Body of pancreas (tissue), 4 donors: ENCODE measurements around the gene TIGD2. TPM values are rescaled to one million over a fixed set of nuclear protein-coding genes. Genes with fewer than 3 reads are reported as not detected.

ENCODE experiments used
- ATAC-seq: fragments of 150-250 bp; one replicate; pipeline ENCODE4 v1.9.1; 2016
- DNase-seq, 4 donors: peaks; one replicate each; pipeline ENCODE4 v3.0.0-alpha.2; 2019
- H3K27ac ChIP-seq, 4 donors: fragments of 200-600 bp; sonication (generic); 1 replicate in 3 of 4; 2 replicates in 1 of 4; pipeline versions ENCODE4 v1.5.1 to v1.6.1; 2016 to 2019; ENCODE audit warnings: mild to moderate bottlenecking in 1 of 4, mixed read lengths in 1 of 4, moderate library complexity in 1 of 4
- H3K27me3 ChIP-seq, 2 donors: fragments of 200-600 bp; sonication (generic); one replicate each; pipeline ENCODE4 v1.6.0; 2016; ENCODE audit warnings: mild to moderate bottlenecking in 1 of 2
- H3K36me3 ChIP-seq, 2 donors: fragments of 200-600 bp; sonication (generic); replicated peaks in 1 of 2; 2 replicates each; pipeline ENCODE4 v1.5.1; 2016; ENCODE audit warnings: low read depth in 2 of 2; ENCODE audit not compliant: insufficient read depth in 1 of 2
- H3K4me1 ChIP-seq: fragments of 200-600 bp; sonication (generic); one replicate; pipeline ENCODE4 v1.6.0; 2016
- H3K4me3 ChIP-seq, 2 donors: fragments of 200-600 bp; sonication (generic); 1 replicate in 1 of 2; 2 replicates in 1 of 2; pipeline ENCODE4 v1.5.1; 2016 to 2019
- H3K9me3 ChIP-seq, 3 donors: fragments of 200-600 bp; sonication (generic); 1 replicate in 2 of 3; 2 replicates in 1 of 3; pipeline ENCODE4 v1.5.1; 2016
- POLR2A ChIP-seq, 3 donors: fragments of 450-650 bp; IDR thresholded peaks; one replicate each; pipeline ENCODE4 v1.6.1; 2016; ENCODE audit warnings: antibody characterized with exemption in 3 of 3, mild to moderate bottlenecking in 2 of 3
- WGBS, 2 donors: methylation state at CpG; one replicate each; pipeline ENCODE4 v1.1.5; 2017; 5-methylcytosine and 5-hydroxymethylcytosine counted together
- intact Hi-C: fragments of 100-400 bp; cut with DNase I; formaldehyde crosslinking; loops from one replicate; pipeline ENCODE4 v1.15.1; 2023
- total RNA-seq, 2 donors: library from RNA; depleted of rRNA; stranded (reverse); fragments of >200 nt; gene quantifications; one replicate each; pipeline ENCODE4 v1.1.0, GENCODE V29; 2016
- TF ChIP-seq, protein P1 (sequence below), 7 experiments: fragments of 450-650 bp in 4 of 7; fragments of 200-600 bp in 3 of 7; sonication (generic) in 3 of 7; IDR thresholded peaks; one replicate each; pipeline ENCODE4 v1.5.1; 2016 to 2019; ENCODE audit warnings: antibody characterized with exemption in 7 of 7

The TIGD2 gene
- total RNA-seq, result 1 to 10 TPM in 1 of 2 donors, under 1 TPM in 1; 0.99 to 3.6 TPM

DNA sequence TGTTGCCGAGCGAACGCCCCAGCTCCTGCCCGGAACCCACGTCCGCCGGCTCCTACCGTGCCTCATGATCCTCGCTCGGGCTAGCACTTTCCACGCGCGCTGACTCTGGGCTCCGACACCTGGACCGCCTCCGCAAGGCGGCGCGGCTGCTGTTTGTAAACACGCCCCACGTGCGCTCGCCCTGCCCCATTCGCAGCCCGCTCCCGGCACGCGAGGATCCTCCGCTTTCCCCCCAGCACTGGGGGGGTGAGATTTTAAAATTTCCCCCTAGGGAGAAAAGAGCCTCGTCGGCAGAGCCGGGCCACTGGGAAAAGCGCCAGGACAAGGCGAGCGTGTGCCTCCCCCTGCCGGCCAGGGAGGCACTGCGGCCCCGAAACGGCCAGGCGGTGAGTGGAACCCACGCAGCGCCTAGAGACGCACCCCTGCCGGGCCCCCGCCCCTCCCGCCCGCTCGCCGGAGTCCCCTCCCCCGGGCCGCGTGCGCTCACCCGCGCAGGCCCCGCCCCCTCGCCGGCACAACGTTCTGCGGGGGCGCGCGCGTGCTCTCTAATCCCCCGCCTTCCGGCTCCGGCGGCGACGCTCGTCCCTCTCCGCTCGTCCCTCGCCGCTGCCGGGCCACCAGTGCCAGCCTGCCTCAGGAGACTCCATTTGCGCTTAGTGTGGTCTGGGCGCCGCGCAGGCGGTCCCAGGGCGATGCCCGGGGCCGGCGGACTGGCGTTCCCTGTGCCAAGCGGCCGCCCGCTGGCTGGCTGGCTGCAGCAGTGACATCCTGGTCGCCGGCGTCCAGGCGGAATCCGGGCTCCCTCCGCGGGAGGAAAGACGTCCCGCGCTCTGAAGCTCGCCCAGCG, at the start of gene TIGD2:
Gene TIGD2 (plus strand): TSS at position 548 of the 847 bp plus-strand sequence. CDS start 1,442 bp downstream, outside the sequence.
- Histone ChIP-seq H3K27ac (peak within 1 kb of the TSS; percentile 87 to 96 (median 92)), H3K27me3 (no peaks in the 10 kb centered on the region), H3K36me3 (no peaks in the 10 kb centered on the region), H3K9me3 (no peaks in the 10 kb centered on the region), H3K4me1 (peaks cover 17% of the 10 kb centered on the region), H3K4me3 (peak within 1 kb of the TSS; percentile 54 to 76)
- DNase-seq, result peak; percentile 92 to 94 (median 93)
- intact Hi-C loops, result no loop called here
- TF ChIP-seq, protein P1, sequence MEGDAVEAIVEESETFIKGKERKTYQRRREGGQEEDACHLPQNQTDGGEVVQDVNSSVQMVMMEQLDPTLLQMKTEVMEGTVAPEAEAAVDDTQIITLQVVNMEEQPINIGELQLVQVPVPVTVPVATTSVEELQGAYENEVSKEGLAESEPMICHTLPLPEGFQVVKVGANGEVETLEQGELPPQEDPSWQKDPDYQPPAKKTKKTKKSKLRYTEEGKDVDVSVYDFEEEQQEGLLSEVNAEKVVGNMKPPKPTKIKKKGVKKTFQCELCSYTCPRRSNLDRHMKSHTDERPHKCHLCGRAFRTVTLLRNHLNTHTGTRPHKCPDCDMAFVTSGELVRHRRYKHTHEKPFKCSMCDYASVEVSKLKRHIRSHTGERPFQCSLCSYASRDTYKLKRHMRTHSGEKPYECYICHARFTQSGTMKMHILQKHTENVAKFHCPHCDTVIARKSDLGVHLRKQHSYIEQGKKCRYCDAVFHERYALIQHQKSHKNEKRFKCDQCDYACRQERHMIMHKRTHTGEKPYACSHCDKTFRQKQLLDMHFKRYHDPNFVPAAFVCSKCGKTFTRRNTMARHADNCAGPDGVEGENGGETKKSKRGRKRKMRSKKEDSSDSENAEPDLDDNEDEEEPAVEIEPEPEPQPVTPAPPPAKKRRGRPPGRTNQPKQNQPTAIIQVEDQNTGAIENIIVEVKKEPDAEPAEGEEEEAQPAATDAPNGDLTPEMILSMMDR (IDR thresholded peaks at IDR 0.05), result peak; percentile 79 to 96 (median 91)
- peak; percentile 87 to 89 (median 88) for TF ChIP-seq POLR2A (IDR thresholded peaks at IDR 0.05)
- peak; percentile 93 for ATAC-seq
- WGBS, 2 donors, result 0% methylated on average over 18 to 59 of the region's 101 CpGs

DNA sequence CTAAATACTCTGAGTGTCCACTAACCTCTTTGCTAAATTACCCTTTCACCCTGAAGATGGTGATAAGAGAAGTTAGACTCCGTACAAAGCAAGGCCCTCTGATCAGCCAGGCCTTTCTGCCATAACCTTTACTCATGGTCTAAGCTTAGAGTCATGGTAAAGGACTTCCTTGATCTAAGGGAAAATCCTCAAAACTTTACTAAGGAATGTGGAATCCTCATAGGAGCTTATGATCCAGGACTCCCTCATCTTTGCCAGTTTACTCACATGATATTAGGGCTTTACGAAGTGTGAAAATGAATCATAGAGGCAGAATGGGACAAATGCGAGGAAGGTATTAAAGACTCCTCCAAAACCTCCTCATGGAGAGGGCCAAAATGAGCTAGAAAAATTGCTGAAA, 46.5 kb upstream of the TIGD2 start:
- no peak for TF ChIP-seq POLR2A (IDR thresholded peaks at IDR 0.05)
- TF ChIP-seq, protein P1 (IDR thresholded peaks at IDR 0.05), result no peak
- intact Hi-C loops, result no loop called here
- Histone ChIP-seq H3K4me3 (no peak overlapping the region), H3K27me3 (no peaks in the 10 kb centered on the region), H3K27ac (no peak overlapping the region), H3K9me3 (no peaks in the 10 kb centered on the region), H3K4me1 (no peaks in the 10 kb centered on the region), H3K36me3 (no peaks in the 10 kb centered on the region)
- DNase-seq (no peak), ATAC-seq (no peak)
- 30 to 47% methylated on average over 3 of the region's 3 CpGs for WGBS, 2 donors

DNA sequence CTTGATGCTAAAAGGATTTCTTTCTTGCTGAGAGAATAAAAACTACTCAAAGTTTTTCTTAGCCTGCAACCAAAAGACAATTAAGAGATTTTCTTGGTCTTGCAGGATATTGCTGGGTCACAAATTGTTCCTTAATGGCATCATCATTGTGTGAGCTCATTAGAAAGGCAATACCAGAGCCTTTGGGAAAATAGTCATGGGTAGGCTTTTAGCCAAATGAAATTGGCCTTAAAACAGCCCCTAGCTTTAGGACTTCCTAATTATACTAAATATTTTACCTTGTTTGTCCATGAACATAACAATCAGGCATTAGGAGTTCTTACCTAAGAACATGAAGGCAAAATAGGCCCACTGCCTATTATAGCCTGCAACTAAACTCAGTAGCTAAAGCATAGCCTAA, 43.9 kb upstream of the TIGD2 start:
- Histone ChIP-seq H3K9me3 (no peaks in the 10 kb centered on the region), H3K27me3 (no peaks in the 10 kb centered on the region), H3K27ac (no peak overlapping the region), H3K4me1 (no peaks in the 10 kb centered on the region), H3K36me3 (no peaks in the 10 kb centered on the region), H3K4me3 (no peak overlapping the region)
- intact Hi-C loops, result no loop called here
- no peak for TF ChIP-seq POLR2A (IDR thresholded peaks at IDR 0.05)
- TF ChIP-seq, protein P1 (IDR thresholded peaks at IDR 0.05), result no peak
- ATAC-seq (no peak), DNase-seq (no peak)

GRCh38 chr4:89069481-89069880, 41.9 kb upstream of the TIGD2 start:
- no peaks in the 10 kb centered on the region for H3K27me3 ChIP-seq
- WGBS, 2 donors, result 74 to 83% methylated on average over 2 of the region's 2 CpGs
- H3K4me1 ChIP-seq, result peaks cover 20% of the 10 kb centered on the region
- H3K27ac ChIP-seq, result no peak overlapping the region
- H3K4me3 ChIP-seq, result no peak overlapping the region
- ATAC-seq (no peak), DNase-seq (no peak)
- intact Hi-C loops, result no loop called here
- no peaks in the 10 kb centered on the region for H3K9me3 ChIP-seq
- no peak for TF ChIP-seq POLR2A (IDR thresholded peaks at IDR 0.05)
- TF ChIP-seq, protein P1 (IDR thresholded peaks at IDR 0.05), result no peak
- no peaks in the 10 kb centered on the region for H3K36me3 ChIP-seq
